ENCODE data around the gene NFIX.
A peak's percentile ranks its signal among the peaks of the same experiment; 100 is the strongest.

The NFIX gene

DNA sequence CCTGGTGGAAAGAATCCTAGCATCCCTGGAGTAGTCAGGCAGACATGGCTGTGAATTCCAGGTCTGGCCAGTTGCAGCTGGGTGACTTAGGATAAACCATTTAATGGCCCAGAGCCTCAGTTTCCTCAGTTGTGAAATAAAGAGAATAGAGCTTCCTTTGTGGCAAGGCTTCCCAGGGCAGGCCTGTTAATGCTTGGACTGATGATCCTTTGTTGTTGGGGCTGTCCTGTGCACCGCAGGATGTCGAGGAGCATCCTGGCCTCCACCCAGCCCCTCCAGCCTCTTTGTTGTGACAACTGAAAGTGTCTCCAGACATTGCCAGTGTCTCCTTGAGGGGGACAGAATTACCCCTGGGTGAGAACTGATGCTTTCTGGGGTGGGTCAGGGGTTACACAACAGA lies 91.1 kb downstream of the NFIX start:
- H3K4me1 ChIP-seq (ENCODE audit: insufficient read depth, low read length) = no peaks in the 10 kb centered on the region
- H3K36me3 ChIP-seq (ENCODE audit: insufficient read depth, low read depth, low read length) = no peaks in the 10 kb centered on the region
- no peak overlapping the region for H3K27ac ChIP-seq (ENCODE audit: low read length)
- no peak overlapping the region for H3K4me3 ChIP-seq (ENCODE audit: low read length)
- H3K9me3 ChIP-seq (ENCODE audit: insufficient read depth, low read depth, low read length) = no peaks in the 10 kb centered on the region
- H3K9ac ChIP-seq (ENCODE audit: low read depth, low read length) = no peak overlapping the region
- H3K27me3 ChIP-seq (ENCODE audit: insufficient read depth, low read length) = peaks cover 70% of the 10 kb centered on the region

GRCh38 chr19:13087295-13087694 lies 92.0 kb downstream of the NFIX start:
- no peak overlapping the region for H3K4me3 ChIP-seq (ENCODE audit: low read length)
- no peaks in the 10 kb centered on the region for H3K9me3 ChIP-seq (ENCODE audit: insufficient read depth, low read depth, low read length)
- H3K27me3 ChIP-seq (ENCODE audit: insufficient read depth, low read length) = peaks cover 72% of the 10 kb centered on the region
- H3K4me1 ChIP-seq (ENCODE audit: insufficient read depth, low read length) = peaks cover 5% of the 10 kb centered on the region; the same call in 1 of the 2 replicates
- H3K27ac ChIP-seq (ENCODE audit: low read length) = no peak overlapping the region
- no peak overlapping the region for H3K9ac ChIP-seq (ENCODE audit: low read depth, low read length)
- H3K36me3 ChIP-seq (ENCODE audit: insufficient read depth, low read depth, low read length) = no peaks in the 10 kb centered on the region

GRCh38 chr19:13087795-13088537 lies 92.7 kb downstream of the NFIX start:
- H3K9ac ChIP-seq (ENCODE audit: low read depth, low read length) = no peak overlapping the region
- H3K4me3 ChIP-seq (ENCODE audit: low read length) = no peak overlapping the region
- peaks cover 5% of the 10 kb centered on the region; the same call in 1 of the 2 replicates for H3K4me1 ChIP-seq (ENCODE audit: insufficient read depth, low read length)
- no peak overlapping the region for H3K27ac ChIP-seq (ENCODE audit: low read length)
- no peaks in the 10 kb centered on the region for H3K9me3 ChIP-seq (ENCODE audit: insufficient read depth, low read depth, low read length)
- H3K36me3 ChIP-seq (ENCODE audit: insufficient read depth, low read depth, low read length) = no peaks in the 10 kb centered on the region
- peaks cover 74% of the 10 kb centered on the region for H3K27me3 ChIP-seq (ENCODE audit: insufficient read depth, low read length)

DNA sequence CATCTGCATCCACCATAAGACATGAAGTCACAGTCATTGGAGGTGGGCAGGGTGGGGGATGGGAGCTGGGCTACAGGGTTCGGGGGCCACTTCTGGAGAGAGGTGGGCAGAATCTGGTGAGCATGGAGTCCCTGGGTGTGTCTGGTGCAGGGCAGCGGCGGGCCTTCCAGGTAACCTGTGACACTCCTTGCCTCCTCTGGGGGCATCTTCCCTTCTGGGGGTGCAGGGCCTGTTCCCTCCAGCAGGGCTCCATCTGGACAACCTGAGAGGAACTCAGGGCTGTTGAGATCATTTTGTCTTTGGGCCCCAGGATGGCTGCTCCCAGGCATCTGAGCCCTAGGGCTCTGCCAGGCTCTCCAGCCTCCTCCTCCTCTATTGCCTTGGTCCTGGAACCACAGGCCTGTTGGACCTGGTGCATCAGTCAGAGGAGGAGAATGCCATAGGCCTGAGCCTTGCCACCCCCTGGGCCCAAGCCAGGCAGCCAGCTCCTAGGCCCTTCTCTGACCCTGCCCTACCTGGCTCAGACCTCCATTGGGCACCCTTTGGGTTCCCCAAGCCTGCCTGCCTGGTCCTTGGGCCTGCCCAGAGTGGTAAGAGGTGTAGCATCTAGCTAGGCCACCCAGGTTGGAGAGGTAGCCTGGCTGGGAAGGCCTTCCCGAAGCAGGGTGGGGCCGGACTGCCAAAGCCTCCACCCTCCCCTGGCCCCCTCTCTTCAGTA lies 94.0 kb downstream of the NFIX start:
- Histone ChIP-seq H3K36me3 (ENCODE audit: insufficient read depth, low read depth, low read length) (no peaks in the 10 kb centered on the region), H3K4me3 (ENCODE audit: low read length) (no peak overlapping the region), H3K27ac (ENCODE audit: low read length) (no peak overlapping the region), H3K9ac (ENCODE audit: low read depth, low read length) (no peak overlapping the region), H3K27me3 (ENCODE audit: insufficient read depth, low read length) (peaks cover 76% of the 10 kb centered on the region), H3K9me3 (ENCODE audit: insufficient read depth, low read depth, low read length) (no peaks in the 10 kb centered on the region), H3K4me1 (ENCODE audit: insufficient read depth, low read length) (peaks cover 6% of the 10 kb centered on the region; the same call in 1 of the 2 replicates)

- Histone ChIP-seq H3K36me3 (ENCODE audit: insufficient read depth, low read depth, low read length) (no peaks in the 10 kb centered on the region), H3K27me3 (ENCODE audit: insufficient read depth, low read length) (peaks cover 82% of the 10 kb centered on the region), H3K4me1 (ENCODE audit: insufficient read depth, low read length) (peaks cover 11% of the 10 kb centered on the region; the same call in 1 of the 2 replicates), H3K4me3 (ENCODE audit: low read length) (no peak overlapping the region), H3K9ac (ENCODE audit: low read depth, low read length) (no peak overlapping the region), H3K27ac (ENCODE audit: low read length) (no peak overlapping the region), H3K9me3 (ENCODE audit: insufficient read depth, low read depth, low read length) (no peaks in the 10 kb centered on the region)
Observed at GRCh38 chr19:13089857-13090507, 94.7 kb downstream of the NFIX start.

DNA sequence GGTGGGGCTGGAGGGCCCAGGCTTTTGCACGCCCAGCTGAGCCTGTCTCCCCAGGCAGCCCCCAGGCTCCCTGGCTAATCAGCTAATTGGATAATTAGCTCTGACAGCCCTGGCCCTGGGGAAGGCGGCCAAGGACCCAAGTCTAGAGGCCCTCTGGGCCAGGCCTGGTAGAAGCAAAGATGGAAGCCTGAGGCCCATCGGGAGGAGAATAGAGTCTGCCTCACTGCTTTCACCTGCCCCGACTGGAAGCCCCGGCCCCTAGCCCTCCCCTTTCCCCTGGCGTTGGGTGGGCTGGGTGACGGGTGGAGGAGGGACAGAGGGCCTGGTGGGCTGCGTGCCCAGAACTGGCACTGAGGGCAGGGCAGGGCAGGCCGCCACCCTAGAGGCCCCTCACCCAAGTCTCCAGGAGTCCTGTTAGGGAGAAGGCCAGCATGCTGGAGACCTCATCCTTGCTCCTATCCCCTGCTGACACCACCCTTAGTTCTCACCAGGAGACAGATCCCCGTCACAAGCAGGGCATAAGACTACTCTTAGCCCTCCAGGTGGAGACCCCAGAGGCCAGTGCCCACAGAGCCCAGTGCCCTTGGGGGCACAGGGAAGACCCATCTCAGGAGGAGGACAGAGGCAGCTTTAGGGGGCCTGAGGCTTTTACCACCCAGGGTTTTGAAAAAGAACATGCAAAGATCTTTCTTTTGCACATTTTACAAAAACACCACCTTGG lies 95.4 kb downstream of the NFIX start:
- Histone ChIP-seq H3K9me3 (ENCODE audit: insufficient read depth, low read depth, low read length) (no peaks in the 10 kb centered on the region), H3K9ac (ENCODE audit: low read depth, low read length) (no peak overlapping the region), H3K27ac (ENCODE audit: low read length) (no peak overlapping the region), H3K4me1 (ENCODE audit: insufficient read depth, low read length) (peaks cover 11% of the 10 kb centered on the region; the same call in 1 of the 2 replicates), H3K27me3 (ENCODE audit: insufficient read depth, low read length) (peaks cover 82% of the 10 kb centered on the region), H3K36me3 (ENCODE audit: insufficient read depth, low read depth, low read length) (no peaks in the 10 kb centered on the region), H3K4me3 (ENCODE audit: low read length) (no peak overlapping the region)

- H3K4me1 ChIP-seq (ENCODE audit: insufficient read depth, low read length) = peaks cover 11% of the 10 kb centered on the region; the same call in 1 of the 2 replicates
- no peaks in the 10 kb centered on the region for H3K9me3 ChIP-seq (ENCODE audit: insufficient read depth, low read depth, low read length)
- peak overlapping the region; percentile 28; the same call in 1 of the 2 replicates for H3K4me3 ChIP-seq (ENCODE audit: low read length)
- no peak overlapping the region for H3K27ac ChIP-seq (ENCODE audit: low read length)
- H3K27me3 ChIP-seq (ENCODE audit: insufficient read depth, low read length) = peaks cover 82% of the 10 kb centered on the region
- no peaks in the 10 kb centered on the region for H3K36me3 ChIP-seq (ENCODE audit: insufficient read depth, low read depth, low read length)
- H3K9ac ChIP-seq (ENCODE audit: low read depth, low read length) = no peak overlapping the region
Observed at GRCh38 chr19:13091400-13092157, 96.3 kb downstream of the NFIX start.

DNA sequence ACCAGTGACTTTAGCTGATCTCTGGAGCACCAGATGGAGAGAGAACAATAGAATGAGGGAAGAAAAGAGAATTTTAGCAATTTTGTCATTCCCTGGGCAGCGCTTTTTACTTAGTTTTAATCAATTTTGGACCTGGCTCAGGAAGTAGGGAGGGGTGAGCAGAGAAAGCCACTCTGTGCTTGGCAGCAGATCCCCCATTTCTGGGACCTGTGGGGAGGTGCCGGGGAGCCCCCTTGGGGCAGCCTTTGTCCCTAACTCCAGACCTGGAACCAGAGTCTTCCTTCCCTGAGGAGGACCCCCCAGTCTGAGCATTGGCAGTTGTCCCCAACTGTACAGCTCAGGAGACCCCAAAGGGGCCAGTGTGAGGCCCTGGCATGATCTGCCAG lies 96.9 kb downstream of the NFIX start:
- H3K4me1 ChIP-seq (ENCODE audit: insufficient read depth, low read length) = peaks cover 11% of the 10 kb centered on the region; the same call in 1 of the 2 replicates
- no peak overlapping the region for H3K27ac ChIP-seq (ENCODE audit: low read length)

DNA sequence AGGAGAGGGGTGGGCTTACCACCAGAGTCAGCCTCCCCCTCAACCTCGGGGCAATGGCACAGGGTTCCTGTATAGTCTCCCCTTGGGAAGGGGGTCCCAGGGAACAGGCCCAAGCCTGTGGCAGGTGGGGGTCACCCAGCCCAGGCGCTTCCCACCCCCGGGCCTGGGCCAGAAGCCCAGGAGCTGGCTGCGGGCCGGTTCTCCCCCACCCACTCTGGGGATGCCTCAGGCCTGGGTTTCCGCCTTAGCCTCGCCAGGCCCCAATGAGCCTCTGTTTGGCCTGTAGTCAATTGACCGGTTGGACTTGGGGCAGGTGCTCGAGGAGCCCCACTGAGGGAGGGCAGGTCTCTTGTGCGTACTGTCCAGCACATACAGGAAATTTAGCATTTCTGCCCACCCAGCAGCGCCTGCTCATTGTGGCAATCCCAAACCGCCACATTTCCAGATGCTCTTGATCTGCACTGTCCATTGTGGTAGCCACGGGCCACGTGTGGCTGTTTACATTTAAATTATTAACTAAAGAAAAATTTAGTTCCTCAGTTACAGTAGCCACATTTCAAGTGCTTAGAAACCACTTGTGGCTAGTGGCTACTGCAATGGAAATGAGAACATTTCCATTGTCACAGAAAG lies 97.4 kb downstream of the NFIX start:
- Histone ChIP-seq H3K27ac (ENCODE audit: low read length) (no peak overlapping the region), H3K27me3 (ENCODE audit: insufficient read depth, low read length) (peaks cover 85% of the 10 kb centered on the region), H3K4me3 (ENCODE audit: low read length) (no peak overlapping the region), H3K36me3 (ENCODE audit: insufficient read depth, low read depth, low read length) (no peaks in the 10 kb centered on the region), H3K4me1 (ENCODE audit: insufficient read depth, low read length) (peaks cover 11% of the 10 kb centered on the region; the same call in 1 of the 2 replicates), H3K9me3 (ENCODE audit: insufficient read depth, low read depth, low read length) (no peaks in the 10 kb centered on the region), H3K9ac (ENCODE audit: low read depth, low read length) (no peak overlapping the region)

More for the DNA sequence above, 96.9 kb downstream of the NFIX start:
- Histone ChIP-seq H3K27me3 (ENCODE audit: insufficient read depth, low read length) (peaks cover 82% of the 10 kb centered on the region), H3K9me3 (ENCODE audit: insufficient read depth, low read depth, low read length) (no peaks in the 10 kb centered on the region), H3K9ac (ENCODE audit: low read depth, low read length) (no peak overlapping the region), H3K4me3 (ENCODE audit: low read length) (no peak overlapping the region), H3K36me3 (ENCODE audit: insufficient read depth, low read depth, low read length) (no peaks in the 10 kb centered on the region)

GRCh38 chr19:13093407-13094105 lies 98.3 kb downstream of the NFIX start:
- Histone ChIP-seq H3K36me3 (ENCODE audit: insufficient read depth, low read depth, low read length) (no peaks in the 10 kb centered on the region), H3K4me1 (ENCODE audit: insufficient read depth, low read length) (peaks cover 11% of the 10 kb centered on the region; the same call in 1 of the 2 replicates), H3K4me3 (ENCODE audit: low read length) (no peak overlapping the region), H3K9me3 (ENCODE audit: insufficient read depth, low read depth, low read length) (no peaks in the 10 kb centered on the region), H3K9ac (ENCODE audit: low read depth, low read length) (no peak overlapping the region), H3K27ac (ENCODE audit: low read length) (no peak overlapping the region), H3K27me3 (ENCODE audit: insufficient read depth, low read length) (peaks cover 94% of the 10 kb centered on the region)

All from iPS-20b (cell line).